ENCODE measurements around the gene FXYD5.

FXYD5 gene

GRCh38 chr19:35143231-35143715 is 11.3 kb upstream of the FXYD5 start, which contains the start of gene FXYD7:
Gene FXYD7 (plus strand): TSS chr19:35143255. CDS start chr19:35143334, 79 bp downstream.
- in situ Hi-C loops (cut with HindIII; ENCODE audit: low pct_ligation_motif_present, low sequenced_read_pairs), result no loop called here
- Histone ChIP-seq H3K36me3 (replicated peaks) (no peaks in the 10 kb centered on the region), H3K27ac (no peak within 1 kb of the TSS), H3K27me3 (replicated peaks) (peaks cover 23% of the 10 kb centered on the region), H3K4me3 (ENCODE audit: low read depth, low read length) (no peak within 1 kb of the TSS)
- no peak for DNase-seq
- TF ChIP-seq CTCF (IDR thresholded peaks at IDR 0.05; ENCODE audit: low read depth, low read length, missing control alignments), result no peak

- DNase-seq, result no peak
- no peaks in the 10 kb centered on the region for H3K36me3 ChIP-seq (replicated peaks)
- in situ Hi-C loops (cut with HindIII; ENCODE audit: low pct_ligation_motif_present, low sequenced_read_pairs), result no loop called here
- no peak overlapping the region for H3K4me3 ChIP-seq (ENCODE audit: low read depth, low read length)
- H3K27me3 ChIP-seq (replicated peaks), result peaks cover 23% of the 10 kb centered on the region
- TF ChIP-seq CTCF (IDR thresholded peaks at IDR 0.05; ENCODE audit: low read depth, low read length, missing control alignments), result no peak
- H3K27ac ChIP-seq, result no peak overlapping the region
Measured at GRCh38 chr19:35143818-35144217, 10.7 kb upstream of the FXYD5 start.

GRCh38 chr19:35144259-35144599 is 10.3 kb upstream of the FXYD5 start:
- TF ChIP-seq CTCF (IDR thresholded peaks at IDR 0.05; ENCODE audit: low read depth, low read length, missing control alignments), result no peak
- Histone ChIP-seq H3K27ac (no peak overlapping the region), H3K36me3 (replicated peaks) (no peaks in the 10 kb centered on the region), H3K4me3 (ENCODE audit: low read depth, low read length) (no peak overlapping the region), H3K27me3 (replicated peaks) (peaks cover 23% of the 10 kb centered on the region)
- in situ Hi-C loops (cut with HindIII; ENCODE audit: low pct_ligation_motif_present, low sequenced_read_pairs), result no loop called here
- DNase-seq, result no peak

- TF ChIP-seq CTCF (IDR thresholded peaks at IDR 0.05; ENCODE audit: low read depth, low read length, missing control alignments), result no peak
Measured at GRCh38 chr19:35144600-35145436, 9.7 kb upstream of the FXYD5 start.

GRCh38 chr19:35146746-35147459 is 7.6 kb upstream of the FXYD5 start:
- Histone ChIP-seq H3K27me3 (replicated peaks) (peaks cover 21% of the 10 kb centered on the region), H3K27ac (no peak overlapping the region), H3K36me3 (replicated peaks) (no peaks in the 10 kb centered on the region), H3K4me3 (ENCODE audit: low read depth, low read length) (no peak overlapping the region)
- no peak for DNase-seq
- no peak for TF ChIP-seq CTCF (IDR thresholded peaks at IDR 0.05; ENCODE audit: low read depth, low read length, missing control alignments)
- in situ Hi-C loops (cut with HindIII; ENCODE audit: low pct_ligation_motif_present, low sequenced_read_pairs), result no loop called here

More at GRCh38 chr19:35144600-35145436, 9.7 kb upstream of the FXYD5 start:
- no peak overlapping the region for H3K4me3 ChIP-seq (ENCODE audit: low read depth, low read length)
- in situ Hi-C loops (cut with HindIII; ENCODE audit: low pct_ligation_motif_present, low sequenced_read_pairs), result no loop called here
- H3K27ac ChIP-seq, result no peak overlapping the region
- DNase-seq, result no peak
- peaks cover 23% of the 10 kb centered on the region for H3K27me3 ChIP-seq (replicated peaks)
- H3K36me3 ChIP-seq (replicated peaks), result no peaks in the 10 kb centered on the region

Data from brain microvascular endothelial cell (primary cell).